Lower leg skin (tissue), 3 donors: ENCODE data around the gene NTRK2.

Source experiments
- CTCF ChIP-seq, 3 donors: fragments of 450-650 bp; IDR thresholded peaks; one replicate each; pipeline ENCODE4 v1.5.1; 2016; ENCODE audit warnings: antibody characterized with exemption in 3 of 3, mild to moderate bottlenecking in 3 of 3, moderate library complexity in 2 of 3
- POLR2A ChIP-seq, 2 donors: fragments of 450-650 bp; IDR thresholded peaks; one replicate each; pipeline ENCODE4 v1.6.1; 2016 to 2017; ENCODE audit warnings: antibody characterized with exemption in 2 of 2, mild to moderate bottlenecking in 1 of 2, moderate library complexity in 1 of 2

- TF ChIP-seq CTCF (IDR thresholded peaks at IDR 0.05) = no peak
- TF ChIP-seq POLR2A (IDR thresholded peaks at IDR 0.05) = no peak
These were observed 187.7 kb downstream of the NTRK2 start for GRCh38 chr9:84857211-84857610.
